Activated CD8-positive, alpha-beta T cell treated with anti-CD3 and anti-CD28 coated beads, Interleukin-2, amount 10 ng/mL, durations not matched to agents 7 days and 5 days (primary cell): ENCODE data around the gene BMP3. TPM values are rescaled to one million over a fixed set of nuclear protein-coding genes. Genes with fewer than 3 reads are reported as not detected.
"Not testable (repeated sequence)": the region's sequence is repeated elsewhere in the genome, so short reads cannot be mapped to it uniquely, and the experiment has no call there.

Experiments
- ATAC-seq: fragments of 150-1000 bp; cut with Tn5 transposase; one replicate; pipeline ENCODE4 v1.10.0; 2021; ENCODE audit warnings: moderate library complexity
- CTCF ChIA-PET: fragments of 350-600 bp; sonication (Branson Sonifier 250); formaldehyde crosslinking; loops from one replicate; lab custom pipeline; 2021; ENCODE audit warnings: antibody characterized with exemption; lab: Charles Lee
- POLR2A ChIA-PET: fragments of 350-600 bp; sonication (Branson Sonifier 250); formaldehyde crosslinking; loops from one replicate; lab custom pipeline; 2021; ENCODE audit warnings: antibody characterized with exemption; lab: Charles Lee
- DNase-seq: peaks from one replicate; pipeline ENCODE4 v3.0.0-alpha.2; 2020
- H3K27ac Mint-ChIP-seq: one replicate; pipeline ENCODE4 v1.8.0; 2021; ENCODE audit warnings: mild to moderate bottlenecking, mixed read lengths
- H3K27me3 Mint-ChIP-seq: one replicate; pipeline ENCODE4 v1.8.0; 2021; ENCODE audit warnings: low read depth, mixed read lengths
- H3K36me3 Mint-ChIP-seq: one replicate; pipeline ENCODE4 v1.8.0; 2021; ENCODE audit warnings: low read depth, mixed read lengths
- H3K4me1 Mint-ChIP-seq: one replicate; pipeline ENCODE4 v1.8.0; 2021; ENCODE audit warnings: low read depth, mixed read lengths
- H3K4me3 Mint-ChIP-seq: one replicate; pipeline ENCODE4 v1.8.0; 2021; ENCODE audit warnings: mild to moderate bottlenecking, mixed read lengths
- H3K9me3 Mint-ChIP-seq: one replicate; pipeline ENCODE4 v1.8.0; 2022; ENCODE audit warnings: mixed read lengths; ENCODE audit not compliant: insufficient read depth
- total RNA-seq, 2 experiments: library from RNA; stranded (reverse); gene quantifications; one replicate each; pipeline ENCODE4 v1.2.3, GENCODE V29; 2021

BMP3 gene
- total RNA-seq: not detected

- Mint-ChIP-seq H3K4me3 (peak within 1 kb of the TSS; percentile 63), H3K9me3 (no peaks in the 10 kb centered on the region), H3K27ac (no peak within 1 kb of the TSS), H3K4me1 (peaks cover 12% of the 10 kb centered on the region), H3K36me3 (peaks cover 3% of the 10 kb centered on the region), H3K27me3 (peaks cover 63% of the 10 kb centered on the region)
- POLR2A ChIA-PET: interaction anchor here (0.7 kb wide), 1 partner anchor 15 kb away, joined by 3 read pairs; no protein-coding TSS in a partner anchor
- CTCF ChIA-PET: interaction anchor here (1.0 to 2.1 kb wide), 2 partner anchors 9 to 23 kb away, joined by 3 to 11 read pairs; no protein-coding TSS in a partner anchor
- no peak for DNase-seq
- ATAC-seq: peak; percentile 33
These were observed at the start of gene BMP3 for GRCh38 chr4:81030061-81030980. Gene BMP3, plus strand, starts transcription at chr4:81030708. Its CDS starts 577 bp downstream, at chr4:81031285.

GRCh38 chr4:80986011-80986410 lies 44.5 kb upstream of the BMP3 start:
- no peaks in the 10 kb centered on the region for H3K9me3 Mint-ChIP-seq
- ChIA-PET CTCF (no interaction called here), POLR2A (no interaction called here)
- H3K27ac Mint-ChIP-seq: no peak overlapping the region
- H3K27me3 Mint-ChIP-seq: no peaks in the 10 kb centered on the region
- H3K4me3 Mint-ChIP-seq: no peak overlapping the region
- no peaks in the 10 kb centered on the region for H3K36me3 Mint-ChIP-seq
- no peaks in the 10 kb centered on the region for H3K4me1 Mint-ChIP-seq
- DNase-seq: no peak
- ATAC-seq: no peak

GRCh38 chr4:80989921-80990544 lies 40.5 kb upstream of the BMP3 start:
- H3K27ac Mint-ChIP-seq: no peak overlapping the region
- H3K9me3 Mint-ChIP-seq: no peaks in the 10 kb centered on the region
- H3K4me3 Mint-ChIP-seq: no peak overlapping the region
- H3K4me1 Mint-ChIP-seq: no peaks in the 10 kb centered on the region
- DNase-seq (peak; percentile 30), ATAC-seq (peak; percentile 36)
- POLR2A ChIA-PET: interaction anchor here (0.7 kb wide), 1 partner anchor 627 kb away, joined by 3 read pairs; no protein-coding TSS in a partner anchor
- CTCF ChIA-PET: interaction anchor here (1.0 to 2.3 kb wide), 15 partner anchors 9 to 631 kb away, joined by 3 to 13 read pairs (median 4); no protein-coding TSS in a partner anchor
- no peaks in the 10 kb centered on the region for H3K36me3 Mint-ChIP-seq
- no peaks in the 10 kb centered on the region for H3K27me3 Mint-ChIP-seq

GRCh38 chr4:80990851-80991250 lies 39.7 kb upstream of the BMP3 start:
- H3K27me3 Mint-ChIP-seq: no peaks in the 10 kb centered on the region
- DNase-seq (no peak), ATAC-seq (no peak)
- H3K27ac Mint-ChIP-seq: no peak overlapping the region
- H3K36me3 Mint-ChIP-seq: no peaks in the 10 kb centered on the region
- no peak overlapping the region for H3K4me3 Mint-ChIP-seq
- no peaks in the 10 kb centered on the region for H3K4me1 Mint-ChIP-seq
- ChIA-PET POLR2A (no interaction called here), CTCF (interaction anchor here (1.0 to 2.3 kb wide), 8 partner anchors 15 to 632 kb away, joined by 3 to 13 read pairs (median 4); no protein-coding TSS in a partner anchor)
- H3K9me3 Mint-ChIP-seq: no peaks in the 10 kb centered on the region

- DNase-seq (no peak), ATAC-seq (no peak)
- H3K27me3 Mint-ChIP-seq: peaks cover 3% of the 10 kb centered on the region
- POLR2A ChIA-PET: no interaction called here
- no peaks in the 10 kb centered on the region for H3K36me3 Mint-ChIP-seq
- no peaks in the 10 kb centered on the region for H3K9me3 Mint-ChIP-seq
- H3K4me3 Mint-ChIP-seq: no peak overlapping the region
- H3K4me1 Mint-ChIP-seq: no peaks in the 10 kb centered on the region
- H3K27ac Mint-ChIP-seq: no peak overlapping the region
- CTCF ChIA-PET: interaction anchor here (0.7 to 1.3 kb wide), 2 partner anchors 13 to 54 kb away, joined by 3 read pairs; no protein-coding TSS in a partner anchor
These were observed 30.6 kb upstream of the BMP3 start for GRCh38 chr4:80999943-81000342.

GRCh38 chr4:81003597-81004111 lies 26.9 kb upstream of the BMP3 start:
- ChIA-PET CTCF (no interaction called here), POLR2A (interaction anchor here (0.6 kb wide), 1 partner anchor 1428 kb away, joined by 4 read pairs; no protein-coding TSS in a partner anchor)
- DNase-seq (no peak), ATAC-seq (no peak)
- Mint-ChIP-seq H3K27ac (no peak overlapping the region), H3K4me1 (no peaks in the 10 kb centered on the region), H3K4me3 (no peak overlapping the region), H3K27me3 (peaks cover 7% of the 10 kb centered on the region), H3K36me3 (no peaks in the 10 kb centered on the region), H3K9me3 (no peaks in the 10 kb centered on the region)

- Mint-ChIP-seq H3K9me3 (no peaks in the 10 kb centered on the region), H3K27ac (no peak overlapping the region), H3K4me1 (no peaks in the 10 kb centered on the region), H3K36me3 (no peaks in the 10 kb centered on the region), H3K4me3 (no peak overlapping the region), H3K27me3 (peaks cover 7% of the 10 kb centered on the region)
- ChIA-PET CTCF (no interaction called here), POLR2A (no interaction called here)
- DNase-seq (no peak), ATAC-seq (no peak)
These were observed 23.1 kb upstream of the BMP3 start for GRCh38 chr4:81007417-81007816.

- H3K27ac Mint-ChIP-seq, H3K27me3 Mint-ChIP-seq, POLR2A ChIA-PET, H3K36me3 Mint-ChIP-seq, DNase-seq, H3K4me1 Mint-ChIP-seq, CTCF ChIA-PET, H3K4me3 Mint-ChIP-seq, H3K9me3 Mint-ChIP-seq, ATAC-seq: not testable (repeated sequence)
These were observed 13.9 kb upstream of the BMP3 start for GRCh38 chr4:81016566-81016965.

- Mint-ChIP-seq H3K27ac (no peak overlapping the region), H3K4me1 (no peaks in the 10 kb centered on the region), H3K27me3 (peaks cover 6% of the 10 kb centered on the region), H3K4me3 (no peak overlapping the region), H3K36me3 (no peaks in the 10 kb centered on the region), H3K9me3 (no peaks in the 10 kb centered on the region)
- DNase-seq (no peak), ATAC-seq (no peak)
- POLR2A ChIA-PET: no interaction called here
- CTCF ChIA-PET: no interaction called here
These were observed 11.5 kb upstream of the BMP3 start for GRCh38 chr4:81019006-81019405.

- Mint-ChIP-seq H3K27ac (no peak overlapping the region), H3K27me3 (peaks cover 13% of the 10 kb centered on the region), H3K4me1 (no peaks in the 10 kb centered on the region), H3K9me3 (no peaks in the 10 kb centered on the region), H3K4me3 (no peak overlapping the region), H3K36me3 (no peaks in the 10 kb centered on the region)
- ATAC-seq (no peak), DNase-seq (no peak)
- POLR2A ChIA-PET: no interaction called here
- CTCF ChIA-PET: interaction anchor here (1.0 to 2.5 kb wide), 2 partner anchors 18 to 31 kb away, joined by 4 to 10 read pairs; no protein-coding TSS in a partner anchor
These were observed 9.2 kb upstream of the BMP3 start for GRCh38 chr4:81021142-81021944.

- Mint-ChIP-seq H3K4me3 (no peak overlapping the region), H3K27ac (no peak overlapping the region), H3K4me1 (no peaks in the 10 kb centered on the region), H3K36me3 (no peaks in the 10 kb centered on the region), H3K27me3 (peaks cover 19% of the 10 kb centered on the region), H3K9me3 (no peaks in the 10 kb centered on the region)
- ChIA-PET CTCF (interaction anchor here (1.0 to 2.5 kb wide), 2 partner anchors 18 to 32 kb away, joined by 4 to 10 read pairs; no protein-coding TSS in a partner anchor), POLR2A (no interaction called here)
- ATAC-seq (no peak), DNase-seq (no peak)
These were observed 8.5 kb upstream of the BMP3 start for GRCh38 chr4:81021981-81022380.
